Measurements from ENCODE around the gene EIF4B.

DNA sequence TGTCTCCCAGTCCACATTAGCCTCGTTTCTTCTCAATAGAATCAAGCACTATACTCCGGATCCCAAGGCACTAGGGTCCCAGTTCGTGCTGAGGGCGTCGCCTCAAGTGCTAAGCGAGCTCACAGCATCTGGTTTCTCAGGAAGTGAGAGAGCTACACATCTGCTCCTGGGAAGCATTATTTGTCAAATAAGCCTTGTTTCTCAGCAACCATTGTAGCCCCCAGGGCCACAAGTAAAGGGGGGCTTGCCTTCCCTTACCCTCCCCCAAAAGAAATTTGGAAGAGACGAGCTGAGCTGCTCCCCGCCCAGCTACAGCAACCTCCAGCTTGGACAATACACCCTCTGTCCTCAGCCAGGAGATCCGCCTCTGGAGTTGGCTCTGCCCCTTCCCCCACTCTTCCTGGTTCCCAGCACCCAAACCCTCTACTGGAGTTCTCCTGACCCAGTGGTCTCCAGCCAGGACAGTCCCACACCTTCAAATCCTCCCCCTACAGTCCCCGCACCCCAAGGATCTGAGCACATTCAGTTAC, 37.9 kb downstream of the EIF4B start:
- TF ChIP-seq EZH2 (IDR thresholded peaks at IDR 0.05; ENCODE audit: borderline replicate concordance, low read depth, low read length, severe bottlenecking) (no peak), CTCF (IDR thresholded peaks at IDR 0.05; ENCODE audit: borderline replicate concordance, extremely low read depth, low read length, poor library complexity, severe bottlenecking) (no peak)
